Activated naive CD8-positive, alpha-beta T cell treated with anti-CD3 and anti-CD28 coated beads, Interleukin-2, amount 10 ng/mL, durations not matched to agents 7 days and 5 days (primary cell): ENCODE data around the gene PRR7. TPM values are rescaled to one million over a fixed set of nuclear protein-coding genes. Genes with fewer than 3 reads are reported as not detected.

Source experiments
- ATAC-seq: fragments of 150-1000 bp; cut with Tn5 transposase; one replicate; pipeline ENCODE4 v1.10.0; 2021; ENCODE audit warnings: low read depth, moderate library complexity
- POLR2A ChIA-PET: fragments of 350-600 bp; sonication (Branson Sonifier 250); formaldehyde crosslinking; loops from one replicate; lab custom pipeline; 2021; ENCODE audit warnings: antibody characterized with exemption; lab: Charles Lee
- DNase-seq: peaks from one replicate; pipeline ENCODE4 v3.0.0; 2021
- H3K27ac Mint-ChIP-seq: one replicate; pipeline ENCODE4 v1.8.0; 2022; ENCODE audit warnings: mild to moderate bottlenecking, mixed read lengths
- H3K27me3 Mint-ChIP-seq: one replicate; pipeline ENCODE4 v1.8.0; 2022; ENCODE audit warnings: mild to moderate bottlenecking, moderate library complexity, mixed read lengths
- H3K36me3 Mint-ChIP-seq: one replicate; pipeline ENCODE4 v1.8.0; 2021; ENCODE audit warnings: mild to moderate bottlenecking, mixed read lengths
- H3K4me1 Mint-ChIP-seq: one replicate; pipeline ENCODE4 v1.8.0; 2021; ENCODE audit warnings: mixed read lengths
- H3K4me3 Mint-ChIP-seq: one replicate; pipeline ENCODE4 v1.8.0; 2022; ENCODE audit warnings: mild to moderate bottlenecking, moderate library complexity, mixed read lengths
- H3K9me3 Mint-ChIP-seq: one replicate; pipeline ENCODE4 v1.8.0; 2021; ENCODE audit warnings: mixed read lengths
- total RNA-seq, 2 experiments: library from RNA; stranded (reverse); gene quantifications; one replicate each; pipeline ENCODE4 v1.2.3, GENCODE V29; 2021

The PRR7 gene
- total RNA-seq, 2 experiments from 2014 or later, result 10.0 to 10.6 TPM

DNA sequence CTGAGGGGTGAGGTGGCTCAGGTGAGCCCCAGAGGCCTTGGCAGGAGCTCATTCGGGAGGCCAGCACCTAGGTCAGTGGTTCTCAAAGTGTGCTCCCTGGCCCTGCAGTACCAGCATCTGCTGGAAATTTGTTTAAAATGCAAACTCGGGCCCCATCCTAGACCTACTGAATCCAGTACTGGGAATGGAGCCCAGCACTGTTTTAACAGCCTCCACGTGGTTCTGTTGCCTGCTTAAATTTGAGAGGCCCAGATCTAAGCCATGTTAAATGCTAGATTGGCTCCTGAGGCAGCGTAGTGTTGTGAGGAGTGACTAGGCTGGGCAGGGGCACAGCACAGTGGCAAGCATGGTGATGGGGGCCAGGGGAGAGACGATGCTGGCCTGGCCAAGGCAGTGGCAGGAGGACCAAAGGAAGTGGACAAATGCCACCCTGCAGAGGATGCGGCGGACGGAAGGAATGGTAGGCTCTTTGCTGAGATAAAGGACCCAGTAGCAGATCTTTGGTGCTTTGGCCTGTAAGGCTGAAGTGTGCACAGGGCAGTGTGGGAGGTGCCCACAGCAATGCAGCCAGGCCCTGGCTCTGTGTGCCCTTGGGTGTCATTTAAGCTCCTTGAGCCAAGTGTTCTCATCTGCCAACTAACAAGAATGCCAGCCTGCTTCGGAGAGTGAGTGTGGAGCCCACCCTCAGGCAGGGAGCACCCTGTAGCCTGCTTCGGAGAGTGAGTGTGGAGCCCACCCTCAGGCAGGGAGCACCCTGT, 4.2 kb downstream of the PRR7 start:
- no peak for ATAC-seq
- Mint-ChIP-seq H3K27me3 (peaks cover 6% of the 10 kb centered on the region), H3K4me1 (peaks cover 17% of the 10 kb centered on the region), H3K36me3 (no peaks in the 10 kb centered on the region), H3K27ac (no peak overlapping the region), H3K9me3 (no peaks in the 10 kb centered on the region), H3K4me3 (no peak overlapping the region)
- POLR2A ChIA-PET, result interaction anchor here (8.7 to 12.5 kb wide), 2 partner anchors 21 to 47 kb away, joined by 122 to 312 read pairs; partner anchors contain the start of gene GRK6
- no peak for DNase-seq

GRCh38 chr5:177452688-177453638, 6.3 kb downstream of the PRR7 start:
- POLR2A ChIA-PET, result interaction anchor here (0.8 to 6.8 kb wide), 6 partner anchors 8 to 63 kb away, joined by 3 to 109 read pairs (median 6); no protein-coding TSS in a partner anchor
- H3K9me3 Mint-ChIP-seq, result no peaks in the 10 kb centered on the region
- H3K36me3 Mint-ChIP-seq, result no peaks in the 10 kb centered on the region
- DNase-seq (no peak), ATAC-seq (no peak)
- H3K4me3 Mint-ChIP-seq, result peak overlapping the region; percentile 32
- H3K4me1 Mint-ChIP-seq, result peaks cover 17% of the 10 kb centered on the region
- peaks cover 6% of the 10 kb centered on the region for H3K27me3 Mint-ChIP-seq
- no peak overlapping the region for H3K27ac Mint-ChIP-seq

GRCh38 chr5:177453852-177454396, 7.3 kb downstream of the PRR7 start:
- Mint-ChIP-seq H3K9me3 (no peaks in the 10 kb centered on the region), H3K4me1 (peaks cover 11% of the 10 kb centered on the region)
- ATAC-seq, result no peak

DNA sequence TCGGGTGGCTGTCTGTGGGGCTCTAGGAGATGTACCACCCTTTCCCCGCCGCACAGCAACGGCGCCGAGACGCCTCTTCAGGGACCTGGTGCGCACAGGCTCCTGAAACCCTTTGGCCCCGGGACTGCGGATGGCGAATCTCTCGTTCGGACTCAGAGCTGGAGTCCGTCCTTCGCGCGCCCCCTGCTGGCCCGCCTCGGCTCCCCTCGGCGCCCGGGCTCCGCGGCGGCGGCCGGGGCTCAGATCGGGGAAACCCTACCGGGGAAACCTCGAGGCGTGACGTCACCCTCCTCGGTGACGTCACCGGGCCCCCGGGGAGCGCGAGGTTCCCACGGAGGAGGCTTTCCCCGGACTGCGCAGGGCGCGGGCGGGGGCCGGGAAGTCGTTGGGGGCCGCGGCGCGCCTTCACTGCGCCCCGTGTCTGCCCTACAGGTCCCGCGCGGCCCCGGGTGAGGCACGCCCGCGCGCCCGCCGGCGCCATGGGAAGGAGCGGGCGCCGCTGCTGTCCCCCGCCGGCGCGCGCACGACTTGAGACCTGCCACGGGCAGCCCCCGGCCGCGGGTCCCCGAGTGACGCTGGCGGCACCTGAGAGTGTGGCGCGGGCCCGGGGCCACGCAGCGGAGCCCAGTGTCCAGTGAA, 7.9 kb downstream of the PRR7 start:
- Mint-ChIP-seq H3K27me3 (peaks cover 6% of the 10 kb centered on the region), H3K9me3 (no peaks in the 10 kb centered on the region), H3K36me3 (no peaks in the 10 kb centered on the region), H3K4me3 (peak overlapping the region; percentile 85), H3K27ac (peak overlapping the region; percentile 64), H3K4me1 (peaks cover 11% of the 10 kb centered on the region)
- POLR2A ChIA-PET, result interaction anchor here (0.7 to 6.8 kb wide), 21 partner anchors 10 to 139 kb away, joined by 3 to 109 read pairs (median 7); partner anchors contain the start of genes GRK6 and PDLIM7
- peak; percentile 51 for ATAC-seq
- peak; percentile 98 for DNase-seq

More at GRCh38 chr5:177453852-177454396, 7.3 kb downstream of the PRR7 start:
- Mint-ChIP-seq H3K27me3 (peaks cover 6% of the 10 kb centered on the region), H3K36me3 (no peaks in the 10 kb centered on the region), H3K4me3 (peak overlapping the region; percentile 85), H3K27ac (peak overlapping the region; percentile 69)
- DNase-seq, result no peak
- POLR2A ChIA-PET, result interaction anchor here (0.7 to 6.8 kb wide), 7 partner anchors 9 to 135 kb away, joined by 3 to 109 read pairs (median 30); partner anchors contain the start of gene GRK6

GRCh38 chr5:177455036-177455660, 8.5 kb downstream of the PRR7 start:
- peak overlapping the region; percentile 64 for H3K27ac Mint-ChIP-seq
- no peaks in the 10 kb centered on the region for H3K36me3 Mint-ChIP-seq
- H3K9me3 Mint-ChIP-seq, result no peaks in the 10 kb centered on the region
- peak; percentile 97 for DNase-seq
- peak overlapping the region; percentile 55 for H3K4me3 Mint-ChIP-seq
- ATAC-seq, result peak; percentile 65
- peaks cover 11% of the 10 kb centered on the region for H3K4me1 Mint-ChIP-seq
- POLR2A ChIA-PET, result interaction anchor here (0.7 to 6.8 kb wide), 28 partner anchors 8 to 917 kb away, joined by 3 to 109 read pairs (median 5); partner anchors contain the start of genes GRK6, MXD3, PDLIM7 and RNF44
- peaks cover 6% of the 10 kb centered on the region for H3K27me3 Mint-ChIP-seq

- peak overlapping the region; percentile 85 for H3K4me3 Mint-ChIP-seq
- peaks cover 6% of the 10 kb centered on the region for H3K27me3 Mint-ChIP-seq
- ATAC-seq, result peak; percentile 27
- POLR2A ChIA-PET, result interaction anchor here (0.7 to 6.8 kb wide), 28 partner anchors 9 to 918 kb away, joined by 3 to 109 read pairs (median 5); partner anchors contain the start of genes GRK6, MXD3, PDLIM7 and RNF44
- peak overlapping the region; percentile 87 for H3K27ac Mint-ChIP-seq
- H3K36me3 Mint-ChIP-seq, result peaks cover 2% of the 10 kb centered on the region
- H3K9me3 Mint-ChIP-seq, result no peaks in the 10 kb centered on the region
- DNase-seq, result peak; percentile 91
- H3K4me1 Mint-ChIP-seq, result peaks cover 11% of the 10 kb centered on the region
These were observed 9.3 kb downstream of the PRR7 start for GRCh38 chr5:177455661-177456590.

DNA sequence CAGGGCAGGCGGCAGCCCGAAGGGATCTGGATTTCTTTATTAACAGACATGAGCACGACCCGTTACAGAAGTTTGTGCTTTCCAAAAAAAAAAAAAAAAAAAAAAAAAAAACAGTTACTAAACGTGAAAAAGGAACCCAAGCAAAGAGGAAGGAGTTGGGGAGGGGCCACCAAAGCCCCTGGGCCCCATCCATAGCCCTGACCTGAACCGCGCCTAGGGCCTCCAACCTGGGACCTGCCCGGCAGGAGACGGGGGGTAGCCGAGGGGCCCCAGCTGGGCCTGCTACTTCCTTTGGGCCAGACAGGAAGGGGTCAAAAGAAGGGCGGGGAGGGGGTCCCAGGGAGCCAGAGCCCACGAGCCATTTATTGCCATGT, 10.0 kb downstream of the PRR7 start:
- peaks cover 6% of the 10 kb centered on the region for H3K36me3 Mint-ChIP-seq
- POLR2A ChIA-PET, result interaction anchor here (1.4 to 6.8 kb wide), 5 partner anchors 14 to 53 kb away, joined by 5 to 109 read pairs (median 17); partner anchors contain the start of gene PDLIM7
- DNase-seq, result no peak
- ATAC-seq, result no peak
- H3K4me3 Mint-ChIP-seq, result peak overlapping the region; percentile 85
- no peaks in the 10 kb centered on the region for H3K9me3 Mint-ChIP-seq
- peaks cover 14% of the 10 kb centered on the region for H3K4me1 Mint-ChIP-seq
- peak overlapping the region; percentile 87 for H3K27ac Mint-ChIP-seq
- H3K27me3 Mint-ChIP-seq, result peaks cover 6% of the 10 kb centered on the region

GRCh38 chr5:177456976-177457851, 10.6 kb downstream of the PRR7 start:
- POLR2A ChIA-PET, result interaction anchor here (1.0 to 6.8 kb wide), 4 partner anchors 13 to 54 kb away, joined by 5 to 109 read pairs (median 7); partner anchors contain the start of gene PDLIM7
- Mint-ChIP-seq H3K36me3 (peaks cover 8% of the 10 kb centered on the region), H3K4me3 (peak overlapping the region; percentile 10), H3K27me3 (peaks cover 6% of the 10 kb centered on the region), H3K27ac (peak overlapping the region; percentile 42), H3K4me1 (peaks cover 21% of the 10 kb centered on the region), H3K9me3 (no peaks in the 10 kb centered on the region)
- peak; percentile 8 for ATAC-seq
- DNase-seq, result no peak

GRCh38 chr5:177457852-177458681, 11.5 kb downstream of the PRR7 start:
- Mint-ChIP-seq H3K27ac (peak overlapping the region; percentile 34), H3K9me3 (no peaks in the 10 kb centered on the region), H3K36me3 (peaks cover 9% of the 10 kb centered on the region), H3K4me1 (peaks cover 27% of the 10 kb centered on the region), H3K27me3 (peaks cover 4% of the 10 kb centered on the region), H3K4me3 (no peak overlapping the region)
- no peak for ATAC-seq
- no peak for DNase-seq
- POLR2A ChIA-PET, result interaction anchor here (0.5 to 6.8 kb wide), 5 partner anchors 13 to 792 kb away, joined by 3 to 109 read pairs (median 6); partner anchors contain the start of gene PDLIM7

GRCh38 chr5:177458912-177459350, 12.3 kb downstream of the PRR7 start:
- H3K4me3 Mint-ChIP-seq, result no peak overlapping the region
- no peak overlapping the region for H3K27ac Mint-ChIP-seq
- POLR2A ChIA-PET, result no interaction called here
- H3K9me3 Mint-ChIP-seq, result no peaks in the 10 kb centered on the region
- peaks cover 27% of the 10 kb centered on the region for H3K4me1 Mint-ChIP-seq
- DNase-seq (no peak), ATAC-seq (no peak)
- H3K36me3 Mint-ChIP-seq, result peaks cover 9% of the 10 kb centered on the region
- H3K27me3 Mint-ChIP-seq, result peaks cover under 1% of the 10 kb centered on the region
